Vagina (tissue), 2 donors: ENCODE results near the gene WNT2B.

Experiments
- CTCF ChIP-seq, 3 experiments: fragments of 450-650 bp in 2 of 3; fragments of 200-600 bp in 1 of 3; sonication (generic) in 1 of 3; IDR thresholded peaks; one replicate each; pipeline ENCODE4 v1.5.1; 2017 to 2019; ENCODE audit warnings: antibody characterized with exemption in 3 of 3, mild to moderate bottlenecking in 2 of 3, moderate library complexity in 2 of 3
- POLR2A ChIP-seq, 2 donors: fragments of 450-650 bp; IDR thresholded peaks; one replicate each; pipeline ENCODE4 v1.6.1; 2017; ENCODE audit warnings: antibody characterized with exemption in 2 of 2, mild to moderate bottlenecking in 2 of 2, moderate library complexity in 2 of 2
- POLR2AphosphoS5 ChIP-seq, 2 donors: sonication (generic); formaldehyde crosslinking; IDR thresholded peaks; one replicate each; pipeline ENCODE4 v1.9.0; 2017; ENCODE audit warnings: antibody characterized with exemption in 2 of 2, mild to moderate bottlenecking in 2 of 2, low read depth in 1 of 2; ENCODE audit not compliant: insufficient read depth in 1 of 2

- TF ChIP-seq CTCF (IDR thresholded peaks at IDR 0.05) (no peak), POLR2A (IDR thresholded peaks at IDR 0.05) (no peak), POLR2AphosphoS5 (IDR thresholded peaks at IDR 0.05; ENCODE audit: insufficient read depth in 1 of 2, low read depth in 1 of 2) (no peak)
These were observed 6.7 kb downstream of the WNT2B start for GRCh38 chr1:112515311-112516009.
